HepG2 (cell line): ENCODE results near the gene STOM.

Experiments
- ATF1 ChIP-seq: IDR thresholded peaks from 2 replicates; pipeline ENCODE4 v1.6.1; 2016; ENCODE audit warnings: mild to moderate bottlenecking, control low read depth
- PHB2 ChIP-seq: fragments of 450-650 bp; IDR thresholded peaks from 2 replicates; pipeline ENCODE4 v1.6.1; 2018; ENCODE audit not compliant: partially characterized antibody
- ZNF33A ChIP-seq: sonication (generic); formaldehyde crosslinking; IDR thresholded peaks from 2 replicates; pipeline ENCODE4 v1.5.1; 2020; ENCODE audit warnings: missing genetic modification reagents, mild to moderate bottlenecking, moderate library complexity, borderline replicate concordance

GRCh38 chr9:121294866-121295661 is 75.0 kb downstream of the STOM start:
- TF ChIP-seq PHB2 (no peak), ATF1 (CRISPR knock-in tag) (no peak), ZNF33A (CRISPR knock-in tag) (no peak)
